Stimulated activated CD4-positive, alpha-beta T cell treated with anti-CD3 and anti-CD28 coated beads, Interleukin-12 subunit alpha, Interleukin-12 subunit beta, amount 100 ng/mL, for 48 hours (primary cell): ENCODE data around the gene GALNT7.

Experiments
- DNase-seq, 3 donors: peaks; one replicate each; pipeline ENCODE4 v3.0.0-alpha.2; 2020; ENCODE audit warnings: low read depth in 2 of 3, low spot score in 1 of 3

The GALNT7 gene

GRCh38 chr4:173334891-173335752, 166.5 kb downstream of the GALNT7 start:
- peak; percentile 27 to 52 (median 36) for DNase-seq

DNA sequence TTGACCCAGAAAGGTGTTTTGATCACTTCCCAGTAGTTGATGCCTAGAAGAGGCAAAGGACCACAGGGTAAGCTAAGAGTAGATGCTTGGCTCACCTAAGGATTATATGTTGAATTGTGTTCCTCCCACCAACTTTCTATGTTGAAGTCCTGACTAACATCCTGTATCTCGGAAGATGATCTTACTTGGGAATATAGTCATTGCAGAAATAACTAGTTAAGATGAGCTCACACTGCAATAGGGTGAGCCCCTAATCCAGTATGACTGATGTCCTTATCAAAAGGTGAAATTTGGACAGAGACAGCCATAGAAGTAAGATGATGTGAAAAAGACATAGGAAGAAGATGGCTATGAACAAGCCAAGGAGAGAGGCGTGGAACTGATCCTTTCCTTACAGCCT, 168.9 kb downstream of the GALNT7 start:
- DNase-seq = no peak

DNA sequence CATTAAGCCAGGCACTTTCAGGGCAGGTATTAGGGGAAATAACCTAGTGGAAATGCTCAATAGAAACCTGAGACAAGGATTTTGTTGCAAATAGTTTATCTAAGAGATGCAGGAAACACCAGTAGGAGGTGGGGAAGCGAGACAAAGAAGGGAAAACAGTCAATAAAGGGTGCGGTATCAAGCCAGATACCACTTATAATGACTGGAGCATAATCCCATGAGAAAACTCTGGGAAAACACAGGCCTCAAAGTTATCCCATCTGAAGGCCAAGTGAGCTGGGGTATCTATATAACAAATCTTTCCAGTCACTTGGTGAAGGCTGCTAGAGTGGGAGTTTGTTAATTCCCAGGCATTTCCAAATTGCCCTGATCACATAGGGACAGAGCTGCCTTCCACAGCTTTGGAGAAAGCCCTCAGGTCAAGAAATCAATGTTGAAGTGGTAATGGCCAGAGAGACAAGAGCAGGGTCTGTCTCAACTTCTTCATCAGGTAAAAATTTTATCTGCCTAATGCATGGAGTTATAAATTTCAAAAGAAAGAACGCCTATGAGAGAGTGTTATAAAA, 175.3 kb downstream of the GALNT7 start:
- DNase-seq = no peak

- no peak for DNase-seq
Observed at GRCh38 chr4:173345648-173346047, 177.0 kb downstream of the GALNT7 start.

GRCh38 chr4:173346074-173346473, 177.5 kb downstream of the GALNT7 start:
- DNase-seq = no peak

- no peak for DNase-seq
Observed at GRCh38 chr4:173347467-173347866, 178.9 kb downstream of the GALNT7 start.

DNA sequence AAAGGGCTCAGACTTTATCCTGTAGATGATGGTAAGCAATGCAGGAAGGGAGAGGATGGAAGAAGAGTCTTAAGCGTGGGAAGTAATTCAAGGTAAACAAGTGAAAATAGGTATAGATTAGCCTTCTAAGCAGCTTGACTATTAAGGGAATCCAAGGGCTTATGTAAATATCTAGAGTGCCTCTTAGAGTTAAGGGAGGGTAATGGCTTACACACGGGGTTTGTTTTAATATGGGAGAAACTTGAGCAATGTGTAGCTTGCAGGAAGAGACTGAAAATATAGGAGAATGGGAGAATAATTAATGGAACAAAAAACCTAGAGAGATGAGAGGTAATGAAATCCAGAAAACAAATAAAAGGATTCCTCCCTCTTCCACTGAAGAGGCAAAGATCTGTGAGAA, 189.3 kb downstream of the GALNT7 start:
- no peak for DNase-seq

- no peak for DNase-seq
Observed at GRCh38 chr4:173360587-173361221, 192.1 kb downstream of the GALNT7 start.

DNA sequence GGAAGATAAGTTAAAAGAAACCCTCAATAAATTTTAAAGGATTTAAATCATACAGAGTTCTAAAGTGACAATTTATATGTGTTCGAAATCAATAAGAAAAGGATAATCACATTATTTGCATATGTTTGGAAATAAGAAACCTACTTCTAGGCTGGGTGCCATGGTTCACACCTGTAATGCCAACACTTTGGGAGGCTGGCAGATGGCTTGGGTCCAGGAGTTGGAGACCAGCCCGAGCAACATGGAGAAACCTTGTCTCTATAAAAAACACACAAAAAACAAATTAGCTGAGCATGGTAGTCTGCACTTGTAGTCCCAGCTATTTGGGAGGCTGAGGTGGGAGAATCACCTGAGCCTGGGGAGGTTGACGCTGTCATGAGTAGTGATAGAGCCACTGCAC, 194.1 kb downstream of the GALNT7 start:
- DNase-seq = no peak

GRCh38 chr4:173365359-173365996, 196.9 kb downstream of the GALNT7 start:
- DNase-seq = no peak

DNA sequence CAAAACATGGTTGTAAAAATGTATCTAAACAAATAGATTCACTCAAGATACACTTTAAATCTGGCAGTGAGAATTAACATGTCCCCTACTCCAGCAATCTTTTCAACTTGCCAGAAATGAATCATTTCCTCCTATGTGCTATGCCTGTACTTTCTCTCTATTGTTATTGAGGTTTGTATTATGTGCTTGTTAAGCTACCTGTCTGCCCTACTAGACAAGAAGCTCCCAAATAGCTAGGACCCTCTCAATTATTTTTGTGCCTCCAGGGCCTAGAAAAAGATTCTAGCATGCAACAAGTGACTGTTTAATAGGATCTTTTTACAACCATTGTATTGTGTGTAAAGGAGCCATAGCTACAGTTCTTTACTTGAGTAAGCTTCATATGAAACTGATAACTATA, 198.7 kb downstream of the GALNT7 start:
- DNase-seq = no peak

DNA sequence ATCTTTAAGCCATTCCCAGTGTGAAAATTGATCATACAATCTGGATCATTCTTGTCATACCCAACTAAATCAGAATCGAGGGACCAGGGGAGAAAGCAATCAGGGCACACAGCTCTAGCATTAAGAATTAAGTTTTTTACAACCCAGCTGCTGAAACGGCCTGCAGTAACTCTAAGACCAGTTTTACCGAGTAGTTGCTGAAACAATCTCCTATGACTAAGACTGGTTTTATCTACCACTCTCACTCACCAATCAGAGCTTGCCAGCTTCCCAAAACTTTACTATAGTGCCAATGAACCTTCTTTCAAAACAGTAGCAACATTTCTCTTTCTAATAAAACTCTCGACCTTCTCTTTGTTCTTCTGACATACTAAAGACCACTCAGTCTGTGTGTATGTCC, 199.3 kb downstream of the GALNT7 start:
- no peak for DNase-seq

DNA sequence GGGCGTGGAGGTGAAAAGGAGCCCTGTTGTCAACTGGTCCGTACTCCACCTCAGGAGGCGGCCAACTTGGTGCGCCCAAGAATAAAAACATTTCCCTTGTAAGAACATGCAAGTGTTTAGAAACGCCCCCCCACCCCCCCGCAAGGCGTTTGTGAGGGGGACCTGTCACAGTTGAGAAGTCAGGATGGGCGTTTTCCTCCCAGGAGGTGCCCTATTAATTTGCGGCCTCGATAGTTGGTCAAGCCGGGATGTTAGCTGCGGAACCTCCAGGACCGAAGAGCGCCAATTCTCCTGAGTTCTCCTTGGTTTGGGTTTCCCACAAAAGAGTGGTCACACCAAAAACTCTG, 201.5 kb downstream of the GALNT7 start:
- peak; percentile 46 to 51 (median 50) for DNase-seq

GRCh38 chr4:173370477-173371291, 202.1 kb downstream of the GALNT7 start, which contains the start of gene SAP30:
SAP30 (plus strand) TSS chr4:173370954; CDS start chr4:173371183, 229 bp downstream.
- DNase-seq = peak; percentile 91 to 95 (median 93)

DNA sequence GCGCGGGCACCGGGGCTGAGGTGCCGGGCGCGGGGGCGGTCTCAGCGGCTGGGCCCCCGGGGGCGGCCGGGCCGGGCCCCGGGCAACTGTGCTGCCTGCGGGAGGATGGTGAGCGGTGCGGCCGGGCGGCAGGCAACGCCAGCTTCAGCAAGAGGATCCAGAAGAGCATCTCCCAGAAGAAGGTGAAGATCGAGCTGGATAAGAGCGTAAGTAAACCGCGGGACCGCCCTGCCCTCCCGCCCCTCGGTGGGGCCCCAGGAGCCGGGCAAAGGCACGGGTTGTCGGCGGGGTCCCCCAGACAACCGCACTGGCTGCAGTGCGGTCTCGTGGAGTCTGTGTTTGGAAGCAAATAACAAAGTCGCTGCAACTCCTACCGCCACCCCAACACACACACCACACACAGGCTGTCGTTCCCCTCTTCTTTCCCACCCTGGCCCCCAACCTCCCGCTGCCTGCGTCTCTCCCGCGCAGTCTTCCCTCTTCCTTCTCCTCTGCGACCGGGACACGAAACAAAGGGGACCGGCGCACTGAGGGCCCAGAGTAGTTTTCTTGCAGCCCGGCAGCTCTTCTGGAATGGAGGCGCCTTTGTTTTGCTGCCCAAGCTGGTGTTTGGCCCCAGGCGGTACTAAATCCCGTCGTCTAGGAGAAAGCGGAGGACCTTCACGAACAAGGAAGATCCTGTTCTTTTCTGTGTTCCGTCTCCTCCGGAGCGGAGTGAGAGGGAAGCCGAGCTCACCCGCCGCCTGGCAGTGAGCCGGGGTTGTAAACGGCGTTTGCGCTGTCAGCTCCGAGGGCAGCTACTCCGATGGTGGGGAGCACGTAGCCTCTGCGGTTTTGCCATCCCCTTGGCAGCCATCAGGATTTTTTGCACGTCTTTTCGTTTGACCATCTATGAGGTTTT, 202.9 kb downstream of the GALNT7 start:
- peak in 2 of 3 donors; percentile 28 to 29 for DNase-seq
